HG03439 (cell line): ENCODE results near the gene DUSP28.
A peak's percentile ranks its signal among the peaks of the same experiment; 100 is the strongest.

Experiments used
- ATAC-seq: cut with Tn5 transposase; IDR thresholded peaks from one replicate; pipeline ENCODE4 v1.9.1; 2021; ENCODE audit warnings: mild to moderate bottlenecking, moderate library complexity; ENCODE audit not compliant: unreplicated experiment

Gene DUSP28

DNA sequence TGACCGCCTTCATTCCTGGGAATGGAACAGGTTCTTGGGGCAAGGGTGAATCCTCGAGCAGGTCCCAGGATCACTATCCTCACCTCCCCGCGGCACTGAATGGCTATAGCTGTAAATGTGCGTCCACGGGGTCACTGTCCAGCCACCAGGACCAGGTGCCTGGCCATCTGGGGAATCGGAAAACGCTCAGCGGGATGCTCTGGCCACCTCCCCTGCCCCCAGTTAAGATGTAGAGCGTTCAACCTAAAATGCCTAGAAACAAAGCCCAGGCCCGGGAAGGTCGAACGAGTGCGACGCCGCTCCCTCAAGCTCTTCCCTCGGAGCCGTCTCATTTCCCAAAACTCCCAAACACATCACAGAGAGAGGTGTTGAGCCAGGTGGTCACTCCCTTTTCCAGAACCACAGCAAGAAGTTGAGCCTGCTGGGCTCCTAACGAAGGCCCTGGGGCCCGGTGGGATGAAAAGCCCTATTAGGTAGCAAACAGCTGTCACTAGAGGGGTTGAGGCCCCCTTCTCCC is 25.6 kb downstream of the DUSP28 start:
- no peak for ATAC-seq

DNA sequence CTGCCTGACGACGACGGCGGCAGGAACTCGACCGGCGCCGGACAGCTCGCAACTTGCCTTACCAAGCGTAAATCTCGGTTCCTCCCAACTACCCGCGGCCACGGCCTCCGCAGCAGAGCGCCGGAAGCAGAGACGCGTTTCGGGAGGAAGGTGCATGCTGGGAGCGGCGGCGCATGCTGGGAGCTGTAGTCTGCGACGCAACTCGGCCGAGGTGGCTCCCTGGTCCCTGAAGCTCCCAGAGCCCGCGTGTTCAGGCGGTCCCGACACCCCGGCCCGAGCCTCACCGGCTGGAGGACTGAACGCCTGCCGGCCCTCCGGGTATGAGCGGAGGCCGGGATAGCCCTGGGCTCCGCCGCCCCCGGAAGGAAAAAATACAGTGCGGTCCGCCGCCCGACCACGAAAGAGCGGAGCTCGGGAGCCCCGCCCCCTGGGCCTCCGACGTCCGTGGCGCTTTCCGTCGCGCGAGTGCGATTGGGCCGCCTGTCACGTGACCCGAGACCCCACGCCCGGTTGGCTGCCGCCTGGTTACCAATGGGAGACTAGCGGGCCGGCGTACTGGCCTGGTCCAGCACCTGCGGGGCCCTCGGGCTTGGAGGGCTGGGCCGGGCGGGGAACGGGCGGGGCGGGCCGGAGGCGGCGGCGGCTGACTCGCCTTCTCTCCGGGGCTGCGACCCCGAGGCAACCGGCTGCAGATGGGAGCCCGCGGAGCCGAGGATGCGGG is 26.2 kb downstream of the DUSP28 start, which contains the start of gene CAPN10:
Gene CAPN10, plus strand, starts transcription at position 537 of the 721 bp plus-strand sequence. Its CDS starts 178 bp downstream, at position 715.
- peak; percentile 66 for ATAC-seq

DNA sequence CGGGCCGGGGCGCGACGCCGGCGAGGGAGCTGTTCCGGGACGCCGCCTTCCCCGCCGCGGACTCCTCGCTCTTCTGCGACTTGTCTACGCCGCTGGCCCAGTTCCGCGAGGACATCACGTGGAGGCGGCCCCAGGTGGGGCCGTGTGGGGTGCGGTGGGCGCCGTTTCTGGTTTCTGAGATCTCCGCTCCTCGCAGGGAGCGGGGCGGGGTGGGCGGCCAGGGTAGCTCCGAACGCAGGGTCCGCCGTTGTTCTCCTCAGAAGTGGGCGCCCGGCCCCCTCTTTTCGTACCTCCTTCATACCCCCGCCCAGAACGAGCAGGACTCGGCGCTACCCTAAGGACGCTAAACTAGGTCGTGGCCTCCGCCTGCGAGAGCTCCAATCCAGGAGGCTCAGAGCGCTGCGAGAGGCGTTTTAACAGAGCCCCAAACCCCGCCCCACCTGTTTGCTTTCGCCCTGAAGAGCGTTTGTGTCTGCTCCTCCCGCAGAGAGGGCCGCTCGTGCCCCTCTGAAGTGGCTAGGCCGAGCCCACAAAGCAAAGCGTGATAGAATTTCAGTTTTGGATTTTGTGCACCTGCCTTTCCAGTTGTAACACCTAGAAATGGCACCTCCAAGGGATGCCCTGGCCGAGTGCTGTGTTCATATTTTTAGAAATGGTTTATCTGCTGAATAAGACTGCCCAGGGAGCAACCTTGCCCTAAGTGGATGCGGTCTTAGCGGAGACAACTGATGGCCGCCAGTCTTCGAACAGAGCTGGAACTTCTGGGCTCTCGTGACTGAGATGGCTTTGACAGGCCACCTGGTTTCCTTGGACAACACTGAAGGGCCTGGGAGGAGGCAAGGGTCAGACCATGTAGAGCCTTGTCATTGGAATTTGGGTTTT is 27.0 kb downstream of the DUSP28 start:
- ATAC-seq: peak; percentile 1

DNA sequence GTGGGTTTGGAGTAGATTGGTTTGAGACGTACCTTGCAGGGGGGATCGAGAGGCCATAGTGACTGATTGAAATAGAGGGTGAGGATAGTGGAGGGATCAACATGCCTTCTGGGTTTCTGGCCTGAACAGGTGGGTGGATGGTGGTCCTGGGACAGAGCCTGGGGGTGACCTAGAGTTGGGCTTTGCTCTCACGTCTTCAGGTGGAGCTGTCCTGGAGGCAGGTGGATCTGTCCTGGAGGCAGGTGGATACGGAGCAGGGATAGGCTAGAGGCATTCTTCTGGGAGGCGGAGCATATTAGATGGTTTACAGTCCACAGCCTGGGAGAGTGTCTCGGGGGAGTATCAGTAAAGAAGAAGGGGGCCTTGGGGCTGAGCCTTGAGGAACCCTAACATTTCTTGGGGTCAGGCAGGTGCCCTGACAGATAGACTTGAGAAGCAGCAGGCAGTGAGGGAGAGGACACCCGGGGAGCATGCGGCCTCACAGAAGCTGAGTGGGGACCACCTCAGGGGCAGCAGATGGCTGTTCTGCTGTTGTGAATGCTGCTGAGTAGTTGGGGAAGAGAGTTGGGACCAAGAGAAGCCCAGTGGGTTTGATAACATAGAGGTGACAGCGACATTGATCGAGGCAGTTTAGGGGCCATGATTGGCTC is 28.0 kb downstream of the DUSP28 start:
- no peak for ATAC-seq

GRCh38 chr2:240588669-240589068 is 28.5 kb downstream of the DUSP28 start:
- no peak for ATAC-seq

- ATAC-seq: no peak
Observed at GRCh38 chr2:240589375-240589774, 29.2 kb downstream of the DUSP28 start.

- ATAC-seq: no peak
Observed at GRCh38 chr2:240589850-240590525, 29.8 kb downstream of the DUSP28 start.

- no peak for ATAC-seq
Observed at GRCh38 chr2:240590681-240591111, 30.5 kb downstream of the DUSP28 start.

- ATAC-seq: no peak
Observed at GRCh38 chr2:240591226-240591625, 31.1 kb downstream of the DUSP28 start.

- no peak for ATAC-seq
Observed at GRCh38 chr2:240591784-240592183, 31.6 kb downstream of the DUSP28 start.

DNA sequence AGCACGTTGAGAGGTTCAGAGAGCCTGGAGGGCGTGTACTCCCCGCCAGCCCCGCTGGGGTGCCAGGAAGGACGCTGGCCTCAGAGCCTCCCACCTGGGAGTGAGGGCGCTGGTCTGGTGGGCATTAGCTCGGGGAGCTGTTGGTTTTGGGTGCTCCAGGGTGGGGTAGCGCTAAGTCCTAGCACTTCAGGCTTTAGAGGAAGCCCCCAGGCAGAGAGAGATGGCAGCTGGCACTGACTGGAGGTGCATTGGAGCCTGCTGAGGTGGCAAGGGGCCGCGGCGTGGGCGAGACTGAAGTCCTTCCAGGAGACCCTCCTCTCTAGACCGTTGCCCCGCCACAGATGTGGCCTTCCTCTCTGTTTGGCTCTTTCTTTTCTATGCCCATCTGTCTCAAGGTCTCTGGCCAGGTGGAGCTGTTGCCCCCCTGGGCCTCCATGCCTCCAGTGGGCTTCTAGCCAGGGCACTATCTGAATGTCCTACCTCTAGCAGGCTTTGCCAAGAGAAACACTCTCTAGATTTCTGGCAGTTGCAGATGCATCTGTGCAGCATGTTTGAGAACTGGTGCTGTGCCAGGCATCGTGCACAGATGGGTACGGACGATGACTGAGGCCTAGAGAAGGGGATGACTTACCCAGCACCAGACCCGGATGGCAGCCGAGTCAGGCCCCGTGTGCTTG is 33.0 kb downstream of the DUSP28 start:
- ATAC-seq: no peak

DNA sequence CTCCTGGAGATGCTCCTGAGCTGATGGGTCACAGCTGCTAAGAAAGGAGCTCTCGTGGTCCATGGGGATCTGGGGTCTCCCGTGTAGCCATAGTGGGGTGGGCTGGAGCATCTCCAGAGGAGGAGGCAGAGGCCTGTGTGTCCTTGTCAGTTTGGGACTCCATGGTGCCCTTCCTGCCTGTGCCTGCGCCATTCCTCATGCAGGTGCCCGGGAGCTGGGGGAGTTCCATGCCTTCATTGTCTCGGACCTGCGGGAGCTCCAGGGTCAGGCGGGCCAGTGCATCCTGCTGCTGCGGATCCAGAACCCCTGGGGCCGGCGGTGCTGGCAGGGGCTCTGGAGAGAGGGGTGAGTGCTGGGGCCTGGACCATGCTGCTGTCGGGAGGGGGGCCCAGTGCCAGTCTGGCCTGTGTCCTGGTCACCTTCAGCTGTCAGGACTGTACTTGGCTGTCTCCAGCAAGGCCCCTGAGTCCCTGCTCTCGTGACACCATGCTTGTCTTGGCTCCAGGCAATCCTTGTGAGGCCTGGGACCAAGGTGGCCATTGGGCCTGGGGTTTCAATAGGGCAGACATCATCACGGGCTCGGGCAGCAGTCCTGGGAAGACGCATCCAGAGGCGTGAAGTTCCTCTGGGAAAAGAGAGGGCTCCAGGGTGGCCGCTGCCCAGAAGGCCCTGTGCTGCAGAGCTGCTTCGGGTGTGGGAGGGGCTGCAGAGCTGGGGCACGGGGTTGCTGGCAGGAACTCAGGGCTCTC is 33.7 kb downstream of the DUSP28 start:
- no peak for ATAC-seq

DNA sequence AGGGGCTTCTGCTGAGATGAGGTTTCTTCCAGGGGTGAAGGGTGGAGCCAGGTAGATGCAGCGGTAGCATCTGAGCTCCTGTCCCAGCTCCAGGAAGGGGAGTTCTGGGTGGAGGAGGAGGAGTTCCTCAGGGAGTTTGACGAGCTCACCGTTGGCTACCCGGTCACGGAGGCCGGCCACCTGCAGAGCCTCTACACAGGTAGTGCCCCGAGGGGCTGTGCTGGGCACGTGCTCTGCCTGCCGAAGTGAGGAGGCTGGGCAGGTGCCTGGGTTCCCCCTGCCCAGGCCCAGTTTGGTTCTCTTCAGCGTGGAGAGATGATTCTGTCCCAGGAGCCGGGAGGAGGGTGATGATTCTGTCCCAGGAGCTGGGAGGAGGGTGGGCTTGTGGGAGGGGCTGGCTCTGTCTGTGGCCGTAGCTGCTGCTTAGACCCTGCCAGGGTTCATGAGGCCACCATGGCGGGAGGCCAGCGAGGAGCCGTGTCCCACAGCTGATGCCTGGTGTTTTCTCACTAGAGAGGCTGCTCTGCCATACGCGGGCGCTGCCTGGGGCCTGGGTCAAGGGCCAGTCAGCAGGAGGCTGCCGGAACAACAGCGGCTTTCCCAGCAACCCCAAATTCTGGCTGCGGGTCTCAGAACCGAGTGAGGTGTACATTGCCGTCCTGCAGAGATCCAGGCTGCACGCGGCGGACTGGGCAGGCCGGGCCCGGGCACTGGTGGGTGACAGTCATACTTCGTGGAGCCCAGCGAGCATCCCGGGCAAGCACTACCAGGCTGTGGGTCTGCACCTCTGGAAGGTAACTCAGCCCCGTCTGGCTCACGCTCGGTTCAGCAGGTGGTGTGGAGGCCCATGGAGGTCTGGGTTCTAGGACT is 34.6 kb downstream of the DUSP28 start:
- ATAC-seq: no peak

DNA sequence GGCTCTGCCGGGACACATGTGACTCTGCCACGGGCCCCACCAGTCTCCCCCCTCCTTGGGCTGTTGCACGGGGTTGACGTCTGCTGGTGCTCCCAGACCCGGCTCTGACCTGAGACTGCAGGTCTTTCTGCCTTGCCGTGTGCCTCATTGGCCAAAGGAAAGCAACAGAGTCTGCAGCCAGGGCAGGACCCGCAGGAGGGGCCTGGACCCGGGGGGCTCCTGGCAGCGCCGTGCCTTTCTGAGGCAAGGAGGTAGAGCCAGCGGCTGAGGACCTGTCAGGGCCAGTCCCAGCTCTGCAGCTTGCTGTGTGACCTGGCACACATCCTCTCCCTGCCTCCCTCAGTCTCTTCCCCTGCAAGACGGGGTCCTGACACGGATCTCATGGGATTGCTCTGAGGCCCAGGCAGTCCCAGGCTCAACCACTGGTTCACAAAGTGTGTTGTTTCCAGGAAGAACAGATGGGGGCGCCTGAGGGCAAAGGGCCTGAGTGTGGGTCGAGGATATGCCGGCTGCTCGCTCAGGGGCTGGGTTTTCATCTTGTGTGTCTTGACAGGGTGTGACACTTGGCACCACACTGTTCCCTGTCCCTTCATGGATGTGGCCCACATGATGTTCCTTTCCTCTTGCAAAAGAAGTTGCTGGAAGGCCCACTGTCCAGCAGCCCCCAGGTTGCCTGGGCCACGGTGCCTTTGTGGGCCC is 35.4 kb downstream of the DUSP28 start:
- no peak for ATAC-seq

DNA sequence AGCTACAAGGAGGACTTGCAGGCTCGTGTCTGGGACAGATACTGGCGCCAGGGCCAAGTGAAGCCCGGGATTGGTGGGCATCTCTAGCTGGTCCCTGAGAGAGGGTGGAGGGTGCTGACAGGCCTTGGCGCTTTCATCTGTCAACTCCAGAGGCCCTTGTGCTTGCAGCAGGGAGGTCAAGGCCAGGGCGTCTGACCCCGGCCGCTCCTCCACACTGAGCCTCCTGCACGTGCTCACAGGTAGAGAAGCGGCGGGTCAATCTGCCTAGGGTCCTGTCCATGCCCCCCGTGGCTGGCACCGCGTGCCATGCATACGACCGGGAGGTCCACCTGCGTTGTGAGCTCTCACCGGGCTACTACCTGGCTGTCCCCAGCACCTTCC is 35.9 kb downstream of the DUSP28 start:
- no peak for ATAC-seq

- ATAC-seq: no peak
Observed at GRCh38 chr2:240596491-240596931, 36.4 kb downstream of the DUSP28 start.

GRCh38 chr2:240597054-240597418 is 36.9 kb downstream of the DUSP28 start:
- no peak for ATAC-seq
